Umbilical cord (tissue), 1 donor: ENCODE results near the gene EEFSEC. TPM values are rescaled to one million over a fixed set of nuclear protein-coding genes. Genes with fewer than 3 reads are reported as not detected.

Experiments used
- total RNA-seq: library from RNA; depleted of rRNA; stranded (reverse); fragments of >200 nt; gene quantifications from one replicate; pipeline ENCODE4 v1.2.3, GENCODE V29; 2014; ENCODE audit warnings: low replicate concordance; ENCODE audit not compliant: insufficient read depth

EEFSEC gene
- total RNA-seq, 1 donor from 2014 or later, result 9.6 TPM

Other genes with a start within 250 kb of the EEFSEC start
- gene KBTBD12, start 238.2 kb upstream of the EEFSEC start, total RNA-seq, result 7.2 TPM
- gene SEC61A1, start 101.0 kb upstream of the EEFSEC start, total RNA-seq, result 147 TPM
- gene RUVBL1, start 29.7 kb upstream of the EEFSEC start, total RNA-seq, result 29.4 TPM